ENCODE results near the gene BHLHE40. TPM values are rescaled to one million over a fixed set of nuclear protein-coding genes. Genes with fewer than 3 reads are reported as not detected.

Gene BHLHE40
- total RNA-seq, 4 donors from 2014 or later, result 8.3 to 170 (median 19.4) TPM

GRCh38 chr3:5016211-5017161 lies 37.2 kb downstream of the BHLHE40 start:
- Histone ChIP-seq H3K36me3 (no peaks in the 10 kb centered on the region), H3K27me3 (no peaks in the 10 kb centered on the region), H3K4me1 (peaks cover 15 to 40% (median 23%) of the 10 kb centered on the region in 4 donors), H3K27ac (replicated peaks in 1 of 4) (no peak overlapping the region), H3K9me3 (no peaks in the 10 kb centered on the region), H3K4me3 (no peak overlapping the region)
- WGBS, result 76% methylated on average over 11 of the region's 11 CpGs
- intact Hi-C loops (cut with DNase I), result no loop called here
- no peak for DNase-seq (ENCODE audit: extremely low spot score)
- TF ChIP-seq CTCF (IDR thresholded peaks at IDR 0.05) (no peak), POLR2AphosphoS5 (IDR thresholded peaks at IDR 0.05) (peak in 1 of 2 donors; percentile 36)

- no peak overlapping the region for H3K4me3 ChIP-seq
- H3K36me3 ChIP-seq, result no peaks in the 10 kb centered on the region
- no peaks in the 10 kb centered on the region for H3K9me3 ChIP-seq
- 74% methylated on average over 6 of the region's 8 CpGs for WGBS
- H3K27me3 ChIP-seq, result no peaks in the 10 kb centered on the region
- peaks cover 11 to 35% (median 23%) of the 10 kb centered on the region in 4 donors for H3K4me1 ChIP-seq
- peak overlapping the region; percentile 45 to 69 (median 58) for H3K27ac ChIP-seq (replicated peaks in 1 of 4)
- no peak for DNase-seq (ENCODE audit: extremely low spot score)
- intact Hi-C loops (cut with DNase I), result no loop called here
- TF ChIP-seq POLR2AphosphoS5 (IDR thresholded peaks at IDR 0.05) (peak; percentile 19 to 22), EP300 (IDR thresholded peaks at IDR 0.05) (no peak), POLR2A (IDR thresholded peaks at IDR 0.05; ENCODE audit: low read depth) (no peak), CTCF (IDR thresholded peaks at IDR 0.05) (no peak)
Observed at GRCh38 chr3:5017925-5018531, 38.8 kb downstream of the BHLHE40 start.

- Histone ChIP-seq H3K27me3 (no peaks in the 10 kb centered on the region), H3K4me1 (peaks cover 17 to 31% (median 25%) of the 10 kb centered on the region in 4 donors), H3K9me3 (no peaks in the 10 kb centered on the region), H3K4me3 (no peak overlapping the region), H3K27ac (replicated peaks in 1 of 4) (no peak overlapping the region), H3K36me3 (no peaks in the 10 kb centered on the region)
- no peak for DNase-seq (ENCODE audit: extremely low spot score)
- intact Hi-C loops (cut with DNase I), result loop anchor here (10.0 kb wide), 1 partner anchor 115 kb away; no protein-coding TSS in a partner anchor
- 91% methylated on average over 16 of the region's 19 CpGs for WGBS
- TF ChIP-seq EP300 (IDR thresholded peaks at IDR 0.05), result no peak
- no peak for TF ChIP-seq POLR2AphosphoS5 (IDR thresholded peaks at IDR 0.05)
- TF ChIP-seq POLR2A (IDR thresholded peaks at IDR 0.05; ENCODE audit: low read depth), result no peak
- TF ChIP-seq CTCF (IDR thresholded peaks at IDR 0.05), result no peak
Observed at GRCh38 chr3:5019411-5020241, 40.4 kb downstream of the BHLHE40 start.

- WGBS, result 96% methylated on average over 7 of the region's 7 CpGs
- no peaks in the 10 kb centered on the region for H3K9me3 ChIP-seq
- no peaks in the 10 kb centered on the region for H3K27me3 ChIP-seq
- no peak for TF ChIP-seq CTCF (IDR thresholded peaks at IDR 0.05)
- no peak for TF ChIP-seq EP300 (IDR thresholded peaks at IDR 0.05)
- TF ChIP-seq POLR2AphosphoS5 (IDR thresholded peaks at IDR 0.05), result no peak
- TF ChIP-seq POLR2A (IDR thresholded peaks at IDR 0.05; ENCODE audit: low read depth), result no peak
- DNase-seq (ENCODE audit: extremely low spot score), result no peak
- no peak overlapping the region for H3K4me3 ChIP-seq
- intact Hi-C loops (cut with DNase I), result loop anchor here (10.0 kb wide), 1 partner anchor 115 kb away; no protein-coding TSS in a partner anchor
- peaks cover 17 to 31% (median 25%) of the 10 kb centered on the region in 4 donors for H3K4me1 ChIP-seq
- no peak overlapping the region for H3K27ac ChIP-seq (replicated peaks in 1 of 4)
- H3K36me3 ChIP-seq, result no peaks in the 10 kb centered on the region
Observed at GRCh38 chr3:5020242-5020722, 41.0 kb downstream of the BHLHE40 start.

Data from esophagus muscularis mucosa (tissue), 4 donors.